ENCODE results near the gene MSI2.

DNA sequence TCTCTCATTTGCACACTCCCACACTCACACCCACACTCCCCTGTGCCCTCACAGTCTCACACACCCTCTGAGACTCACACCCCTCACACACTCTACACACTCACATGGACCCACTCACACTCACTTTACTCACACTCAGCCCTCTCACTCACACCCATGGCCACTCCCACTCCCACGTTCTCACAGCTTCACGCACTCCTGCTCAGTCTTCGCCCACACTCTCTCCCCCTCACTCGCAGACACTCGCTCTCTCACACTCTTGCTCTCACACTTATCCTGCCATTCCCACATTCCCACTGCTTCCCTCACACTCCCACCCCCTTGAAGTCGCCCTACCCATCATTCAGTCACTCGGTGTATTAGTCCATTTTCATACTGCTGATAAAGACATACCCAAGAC lies 440.9 kb downstream of the MSI2 start:
- TF ChIP-seq, protein P1, sequence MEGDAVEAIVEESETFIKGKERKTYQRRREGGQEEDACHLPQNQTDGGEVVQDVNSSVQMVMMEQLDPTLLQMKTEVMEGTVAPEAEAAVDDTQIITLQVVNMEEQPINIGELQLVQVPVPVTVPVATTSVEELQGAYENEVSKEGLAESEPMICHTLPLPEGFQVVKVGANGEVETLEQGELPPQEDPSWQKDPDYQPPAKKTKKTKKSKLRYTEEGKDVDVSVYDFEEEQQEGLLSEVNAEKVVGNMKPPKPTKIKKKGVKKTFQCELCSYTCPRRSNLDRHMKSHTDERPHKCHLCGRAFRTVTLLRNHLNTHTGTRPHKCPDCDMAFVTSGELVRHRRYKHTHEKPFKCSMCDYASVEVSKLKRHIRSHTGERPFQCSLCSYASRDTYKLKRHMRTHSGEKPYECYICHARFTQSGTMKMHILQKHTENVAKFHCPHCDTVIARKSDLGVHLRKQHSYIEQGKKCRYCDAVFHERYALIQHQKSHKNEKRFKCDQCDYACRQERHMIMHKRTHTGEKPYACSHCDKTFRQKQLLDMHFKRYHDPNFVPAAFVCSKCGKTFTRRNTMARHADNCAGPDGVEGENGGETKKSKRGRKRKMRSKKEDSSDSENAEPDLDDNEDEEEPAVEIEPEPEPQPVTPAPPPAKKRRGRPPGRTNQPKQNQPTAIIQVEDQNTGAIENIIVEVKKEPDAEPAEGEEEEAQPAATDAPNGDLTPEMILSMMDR (IDR thresholded peaks at IDR 0.05; ENCODE audit: low read length) = no peak
- TF ChIP-seq EZH2 (IDR thresholded peaks at IDR 0.05; ENCODE audit: borderline replicate concordance, low read length) = no peak
